ENCODE results near the gene CPNE2.
A peak's percentile ranks its signal among the peaks of the same experiment; 100 is the strongest.

CPNE2 gene

GRCh38 chr16:57131351-57131970, 39.1 kb downstream of the CPNE2 start:
- TF ChIP-seq CTCF (IDR thresholded peaks at IDR 0.05; ENCODE audit: low read depth, low read length), result no peak
- H3K9me3 ChIP-seq (ENCODE audit: severe bottlenecking), result no peaks in the 10 kb centered on the region
- no peaks in the 10 kb centered on the region for H3K36me3 ChIP-seq
- no peaks in the 10 kb centered on the region for H3K27me3 ChIP-seq (ENCODE audit: insufficient read depth, low read depth, severe bottlenecking)
- H3K4me3 ChIP-seq (ENCODE audit: low read depth, low read length), result no peak overlapping the region
- H3K27ac ChIP-seq, result no peak overlapping the region
- no peak for DNase-seq

- no peaks in the 10 kb centered on the region for H3K36me3 ChIP-seq
- no peaks in the 10 kb centered on the region for H3K27me3 ChIP-seq (ENCODE audit: insufficient read depth, low read depth, severe bottlenecking)
- no peak for TF ChIP-seq CTCF (IDR thresholded peaks at IDR 0.05; ENCODE audit: low read depth, low read length)
- H3K4me3 ChIP-seq (ENCODE audit: low read depth, low read length), result no peak overlapping the region
- H3K9me3 ChIP-seq (ENCODE audit: severe bottlenecking), result no peaks in the 10 kb centered on the region
- H3K27ac ChIP-seq, result no peak overlapping the region
- no peak for DNase-seq
Observed at GRCh38 chr16:57132470-57132869, 40.1 kb downstream of the CPNE2 start.

GRCh38 chr16:57133031-57133430, 40.6 kb downstream of the CPNE2 start:
- no peak for TF ChIP-seq CTCF (IDR thresholded peaks at IDR 0.05; ENCODE audit: low read depth, low read length)
- H3K4me3 ChIP-seq (ENCODE audit: low read depth, low read length), result no peak overlapping the region
- H3K9me3 ChIP-seq (ENCODE audit: severe bottlenecking), result no peaks in the 10 kb centered on the region
- no peaks in the 10 kb centered on the region for H3K36me3 ChIP-seq
- H3K27me3 ChIP-seq (ENCODE audit: insufficient read depth, low read depth, severe bottlenecking), result no peaks in the 10 kb centered on the region
- H3K27ac ChIP-seq, result no peak overlapping the region
- no peak for DNase-seq

GRCh38 chr16:57133886-57134285, 41.5 kb downstream of the CPNE2 start:
- Histone ChIP-seq H3K4me3 (ENCODE audit: low read depth, low read length) (no peak overlapping the region), H3K9me3 (ENCODE audit: severe bottlenecking) (no peaks in the 10 kb centered on the region), H3K27ac (peak overlapping the region; percentile 15), H3K27me3 (ENCODE audit: insufficient read depth, low read depth, severe bottlenecking) (no peaks in the 10 kb centered on the region), H3K36me3 (no peaks in the 10 kb centered on the region)
- no peak for DNase-seq
- no peak for TF ChIP-seq CTCF (IDR thresholded peaks at IDR 0.05; ENCODE audit: low read depth, low read length)

- no peaks in the 10 kb centered on the region for H3K9me3 ChIP-seq (ENCODE audit: severe bottlenecking)
- no peak overlapping the region for H3K4me3 ChIP-seq (ENCODE audit: low read depth, low read length)
- TF ChIP-seq CTCF (IDR thresholded peaks at IDR 0.05; ENCODE audit: low read depth, low read length), result no peak
- peak overlapping the region; percentile 15 for H3K27ac ChIP-seq
- no peaks in the 10 kb centered on the region for H3K27me3 ChIP-seq (ENCODE audit: insufficient read depth, low read depth, severe bottlenecking)
- peak; percentile 86 for DNase-seq
- no peaks in the 10 kb centered on the region for H3K36me3 ChIP-seq
Observed at GRCh38 chr16:57134982-57135381, 42.6 kb downstream of the CPNE2 start.

GRCh38 chr16:57137043-57137442, 44.7 kb downstream of the CPNE2 start:
- H3K9me3 ChIP-seq (ENCODE audit: severe bottlenecking), result no peaks in the 10 kb centered on the region
- no peak overlapping the region for H3K4me3 ChIP-seq (ENCODE audit: low read depth, low read length)
- TF ChIP-seq CTCF (IDR thresholded peaks at IDR 0.05; ENCODE audit: low read depth, low read length), result no peak
- no peaks in the 10 kb centered on the region for H3K27me3 ChIP-seq (ENCODE audit: insufficient read depth, low read depth, severe bottlenecking)
- no peaks in the 10 kb centered on the region for H3K36me3 ChIP-seq
- peak overlapping the region; percentile 68 for H3K27ac ChIP-seq
- DNase-seq, result no peak
